DND-41 (cell line): Measurements from ENCODE around the gene DCST1.

Source experiments
- ATAC-seq: fragments of 200-7000 bp; cut with Tn5 transposase; 3 replicates; pipeline ENCODE4 v1.9.1; 2021; ENCODE audit warnings: low read depth; ENCODE audit not compliant: insufficient read depth
- DNase-seq: peaks from one replicate; pipeline ENCODE4 v3.0.0-alpha.2; 2020
- H2AFZ ChIP-seq: 2 replicates; pipeline ENCODE4 v1.6.0; 2012; ENCODE audit warnings: low read depth, low read length
- H3K27ac ChIP-seq: 2 replicates; pipeline ENCODE4 v1.5.1; 2012; ENCODE audit warnings: low read length, inconsistent platforms
- H3K27me3 ChIP-seq: fragments of 200-600 bp; sonication (generic); 2 replicates; pipeline ENCODE4 v1.6.0; 2012; ENCODE audit warnings: low read length, mild to moderate bottlenecking, inconsistent platforms; ENCODE audit not compliant: insufficient read depth, poor library complexity
- H3K36me3 ChIP-seq: 2 replicates; pipeline ENCODE4 v1.5.1; 2012; ENCODE audit warnings: low read length, inconsistent platforms; ENCODE audit not compliant: insufficient read depth
- H3K4me1 ChIP-seq: 2 replicates; pipeline ENCODE4 v1.5.1; 2012; ENCODE audit warnings: mild to moderate bottlenecking, low read length; ENCODE audit not compliant: insufficient read depth
- H3K4me2 ChIP-seq: 2 replicates; pipeline ENCODE4 v1.6.0; 2012; ENCODE audit warnings: mild to moderate bottlenecking, moderate library complexity, low read length, inconsistent platforms; ENCODE audit not compliant: insufficient read depth
- H3K4me3 ChIP-seq, 2 experiments: fragments of 200-600 bp in 1 of 2; shearing (Covaris generic) in 1 of 2; 2 replicates each; pipeline ENCODE4 v1.5.1; 2012 to 2016; ENCODE audit warnings: inconsistent platforms in 2 of 2, low read length in 2 of 2, mild to moderate bottlenecking in 2 of 2, low read depth in 1 of 2, moderate library complexity in 1 of 2
- H3K79me2 ChIP-seq: 2 replicates; pipeline ENCODE4 v1.6.0; 2012; ENCODE audit warnings: low read length, inconsistent platforms; ENCODE audit not compliant: insufficient read depth
- H3K9ac ChIP-seq: 2 replicates; pipeline ENCODE4 v1.6.0; 2012; ENCODE audit warnings: low read depth, mild to moderate bottlenecking, inconsistent platforms, low read length, moderate library complexity
- H3K9me3 ChIP-seq: 2 replicates; pipeline ENCODE4 v1.5.1; 2012; ENCODE audit warnings: low read length, moderate library complexity, mild to moderate bottlenecking, inconsistent platforms; ENCODE audit not compliant: insufficient read depth, severe bottlenecking
- H4K20me1 ChIP-seq: 2 replicates; pipeline ENCODE4 v1.6.0; 2012; ENCODE audit warnings: low read length; ENCODE audit not compliant: insufficient read depth
- CTCF ChIP-seq: IDR thresholded peaks from 2 replicates; pipeline ENCODE4 v1.5.1; 2012; ENCODE audit warnings: borderline replicate concordance, low read length, moderate library complexity, mild to moderate bottlenecking; ENCODE audit not compliant: poor library complexity, severe bottlenecking; ENCODE audit errors: extremely low read depth
- EZH2 ChIP-seq: IDR thresholded peaks from 3 replicates; pipeline ENCODE4 v1.6.1; 2012; ENCODE audit warnings: borderline replicate concordance, low read depth, mild to moderate bottlenecking, moderate library complexity, low read length, inconsistent platforms; ENCODE audit not compliant: severe bottlenecking

DCST1 gene

GRCh38 chr1:155030243-155030795 lies 3.3 kb upstream of the DCST1 start:
- H3K27me3 ChIP-seq, result peaks cover 25% of the 10 kb centered on the region
- no peak overlapping the region for H3K4me3 ChIP-seq
- H3K27ac ChIP-seq, result no peak overlapping the region
- peaks cover 7% of the 10 kb centered on the region; the same call in 1 of the 2 replicates for H4K20me1 ChIP-seq
- H3K4me2 ChIP-seq, result no peak overlapping the region
- no peak for TF ChIP-seq EZH2
- no peak for TF ChIP-seq CTCF
- H3K9ac ChIP-seq, result no peak overlapping the region
- no peaks in the 10 kb centered on the region for H3K79me2 ChIP-seq
- DNase-seq (no peak), ATAC-seq (no peak)
- no peaks in the 10 kb centered on the region for H3K36me3 ChIP-seq
- H3K9me3 ChIP-seq, result no peaks in the 10 kb centered on the region
- H3K4me1 ChIP-seq, result no peaks in the 10 kb centered on the region
- no peak overlapping the region for H2AFZ ChIP-seq

- DNase-seq, result no peak
- Histone ChIP-seq H3K9me3 (no peaks in the 10 kb centered on the region), H3K4me1 (no peaks in the 10 kb centered on the region), H3K27me3 (peaks cover 25% of the 10 kb centered on the region), H3K4me2 (no peak overlapping the region), H3K4me3 (no peak overlapping the region), H3K79me2 (no peaks in the 10 kb centered on the region), H4K20me1 (peaks cover 7% of the 10 kb centered on the region; the same call in 1 of the 2 replicates), H3K9ac (no peak overlapping the region), H2AFZ (no peak overlapping the region), H3K27ac (no peak overlapping the region), H3K36me3 (no peaks in the 10 kb centered on the region)
- no peak for ATAC-seq
- TF ChIP-seq CTCF (no peak), EZH2 (no peak)
Measured at GRCh38 chr1:155030899-155031298, 2.7 kb upstream of the DCST1 start.

GRCh38 chr1:155032886-155033285 lies 738 bp upstream of the DCST1 start:
- no peak overlapping the region for H3K4me2 ChIP-seq
- ATAC-seq (no peak), DNase-seq (no peak)
- H3K27ac ChIP-seq, result no peak overlapping the region
- no peak overlapping the region for H3K4me3 ChIP-seq
- no peaks in the 10 kb centered on the region for H3K4me1 ChIP-seq
- no peaks in the 10 kb centered on the region for H3K36me3 ChIP-seq
- no peaks in the 10 kb centered on the region for H3K9me3 ChIP-seq
- peaks cover 28% of the 10 kb centered on the region for H3K27me3 ChIP-seq
- H3K9ac ChIP-seq, result no peak overlapping the region
- H2AFZ ChIP-seq, result no peak overlapping the region
- no peaks in the 10 kb centered on the region for H3K79me2 ChIP-seq
- TF ChIP-seq EZH2, result no peak
- TF ChIP-seq CTCF, result no peak
- H4K20me1 ChIP-seq, result peaks cover 12% of the 10 kb centered on the region; the same call in 1 of the 2 replicates
